ENCODE measurements around the gene SLC7A10. TPM values are rescaled to one million over a fixed set of nuclear protein-coding genes. Genes with fewer than 3 reads are reported as not detected.
"Not testable (repeated sequence)": the region's sequence is repeated elsewhere in the genome, so short reads cannot be mapped to it uniquely, and the experiment has no call there.

The SLC7A10 gene
- total RNA-seq, 1 donor from 2014 or later, result not detected

DNA sequence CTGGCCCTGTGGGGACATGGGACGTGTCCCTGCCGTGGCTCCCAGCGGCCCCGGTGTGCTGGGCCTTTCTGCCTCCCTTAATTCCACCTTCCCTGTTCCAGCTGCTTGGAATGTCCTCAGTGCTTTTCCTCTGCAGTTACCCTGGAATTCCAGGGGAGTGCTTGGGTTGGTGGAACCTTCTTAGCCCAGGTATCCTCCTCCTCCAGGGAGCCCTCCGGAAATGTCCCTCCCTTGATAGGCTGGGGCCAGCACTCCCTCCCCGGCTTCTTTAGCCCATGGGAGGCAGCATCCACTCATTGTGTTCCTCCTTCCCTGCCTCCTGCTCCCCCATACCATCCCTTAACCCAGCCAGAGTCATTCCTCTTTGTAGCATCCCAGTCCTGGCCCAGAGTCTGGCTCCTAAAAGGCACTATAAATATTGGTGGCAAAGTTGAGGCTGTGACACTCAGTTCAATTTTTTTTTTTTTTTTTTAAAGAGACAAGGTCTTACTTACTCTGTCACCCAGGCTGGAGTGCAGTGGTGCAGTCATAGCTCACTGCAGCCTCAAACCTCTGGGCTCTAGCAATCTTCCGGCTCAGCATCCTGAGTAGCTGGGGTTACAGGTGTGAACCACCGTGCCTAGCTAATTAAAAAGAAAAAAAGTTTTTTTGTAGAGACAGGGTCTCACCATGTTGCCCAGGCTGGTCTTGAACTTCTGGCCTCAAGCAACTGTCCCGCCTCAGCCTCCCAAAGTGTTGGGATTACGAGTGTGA lies 13.7 kb upstream of the SLC7A10 start:
- DNase-seq (ENCODE audit: extremely low read depth, low read depth, low spot score), result no peak

GRCh38 chr19:33238481-33239149 lies 13.0 kb upstream of the SLC7A10 start:
- DNase-seq (ENCODE audit: extremely low read depth, low read depth, low spot score), result no peak

DNA sequence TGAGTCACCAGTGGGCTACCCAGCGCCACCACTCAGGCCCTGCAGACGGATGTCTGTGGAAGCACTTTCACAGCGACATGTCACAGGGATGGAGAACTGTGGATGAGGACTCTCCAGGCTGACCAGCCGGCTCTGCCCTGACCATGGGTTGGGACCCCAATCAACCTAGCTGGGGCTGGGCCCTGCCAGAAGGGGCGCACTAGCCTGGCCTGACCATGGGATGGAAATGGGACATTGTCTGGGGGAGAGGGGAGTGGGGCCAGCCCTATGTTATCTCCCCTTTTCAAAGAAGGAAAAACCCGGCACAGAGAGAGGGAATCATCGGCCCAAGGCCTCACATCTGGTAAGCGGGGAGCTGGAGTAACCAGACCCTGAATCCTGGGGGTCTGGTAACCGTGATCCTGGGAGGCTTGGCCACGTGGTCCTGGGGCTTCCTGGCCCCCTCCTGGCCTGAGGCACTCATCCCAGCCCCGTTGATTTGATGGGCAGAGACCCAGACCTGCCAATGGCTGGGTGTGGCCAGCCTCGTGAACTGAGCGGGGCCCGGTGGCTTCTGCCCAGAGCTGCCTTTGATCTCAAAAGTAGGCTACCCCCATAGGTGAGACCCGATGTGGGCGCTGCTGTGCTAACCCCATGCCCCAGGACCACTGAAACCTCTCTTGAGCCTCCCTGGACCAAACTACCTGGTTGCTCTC lies 11.2 kb upstream of the SLC7A10 start:
- DNase-seq (ENCODE audit: extremely low read depth, low read depth, low spot score), result no peak

GRCh38 chr19:33235996-33236350 lies 10.3 kb upstream of the SLC7A10 start:
- DNase-seq (ENCODE audit: extremely low read depth, low read depth, low spot score), result no peak

GRCh38 chr19:33235269-33235995 lies 9.8 kb upstream of the SLC7A10 start:
- peak; percentile 36 for DNase-seq (ENCODE audit: extremely low read depth, low read depth, low spot score)

DNA sequence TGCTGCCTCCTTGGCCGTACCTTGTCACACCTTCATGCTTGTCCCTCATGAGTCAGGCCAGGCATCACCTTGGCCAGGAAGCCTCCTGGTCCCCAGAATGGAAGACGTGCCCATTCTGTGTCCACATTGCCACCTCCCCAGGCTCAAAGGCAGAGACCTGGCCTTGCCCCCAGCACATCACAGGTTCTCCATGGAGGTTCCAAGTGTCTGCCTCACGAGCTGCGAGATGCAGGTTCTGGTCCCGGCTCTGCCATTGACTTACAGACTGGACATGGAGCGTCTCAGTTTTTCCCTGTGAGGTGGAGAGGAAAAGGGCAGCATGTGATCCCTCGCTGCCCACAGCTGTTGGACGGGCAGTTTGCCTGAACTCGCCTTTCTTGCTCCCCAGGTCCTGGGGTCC lies 9.1 kb upstream of the SLC7A10 start:
- no peak for DNase-seq (ENCODE audit: extremely low read depth, low read depth, low spot score)

- DNase-seq (ENCODE audit: extremely low read depth, low read depth, low spot score), result no peak
Measured at GRCh38 chr19:33234092-33234491, 8.4 kb upstream of the SLC7A10 start.

DNA sequence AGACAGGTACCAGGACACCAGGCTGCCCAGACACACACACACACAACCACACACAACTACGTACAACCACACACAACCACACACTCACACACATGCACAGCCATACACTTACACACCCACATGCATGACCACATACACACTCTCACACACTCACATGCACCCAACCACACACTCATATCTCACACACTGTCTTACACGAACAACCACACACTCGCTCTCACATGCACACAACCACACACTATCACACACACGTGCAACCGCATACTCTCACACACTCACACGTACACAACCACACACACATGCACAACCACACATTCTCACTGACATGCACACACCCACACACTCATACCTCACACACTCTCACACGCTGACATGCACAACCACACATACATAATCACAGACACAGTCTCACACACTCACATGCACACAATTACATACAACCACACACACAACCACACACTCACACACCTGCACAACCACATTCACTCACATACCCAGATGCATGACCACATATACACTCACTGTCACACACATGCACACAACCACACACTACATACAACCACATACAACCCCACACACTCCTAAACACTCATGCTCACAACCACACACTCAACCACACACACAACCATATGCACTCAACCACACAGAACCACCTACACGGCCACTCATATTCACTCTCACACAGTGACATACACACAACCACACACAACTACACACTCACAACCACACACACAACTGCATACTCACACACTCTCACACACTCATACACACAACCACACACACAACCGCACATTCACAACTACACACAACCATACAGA lies 7.6 kb upstream of the SLC7A10 start:
- DNase-seq (ENCODE audit: extremely low read depth, low read depth, low spot score), result no peak

DNA sequence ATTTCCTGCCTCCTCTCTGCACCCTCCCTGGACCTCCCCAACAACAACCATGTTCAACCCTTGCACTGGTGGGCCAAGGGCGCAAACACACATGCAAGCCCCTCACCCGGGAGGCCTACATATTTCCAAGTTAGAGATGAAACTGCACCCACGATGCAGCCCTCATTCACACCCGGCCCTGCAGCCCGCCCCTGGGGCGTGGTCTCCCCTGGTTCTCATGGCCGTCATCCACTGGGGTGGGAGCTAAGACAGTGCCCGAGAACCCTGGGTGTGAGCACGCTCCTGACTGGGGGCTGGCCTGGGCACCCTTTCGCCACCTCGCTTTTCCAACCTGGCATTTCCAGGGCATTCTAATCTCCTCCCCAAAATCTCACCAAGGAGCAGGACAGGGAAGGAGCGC lies 7.0 kb upstream of the SLC7A10 start:
- no peak for DNase-seq (ENCODE audit: extremely low read depth, low read depth, low spot score)

DNA sequence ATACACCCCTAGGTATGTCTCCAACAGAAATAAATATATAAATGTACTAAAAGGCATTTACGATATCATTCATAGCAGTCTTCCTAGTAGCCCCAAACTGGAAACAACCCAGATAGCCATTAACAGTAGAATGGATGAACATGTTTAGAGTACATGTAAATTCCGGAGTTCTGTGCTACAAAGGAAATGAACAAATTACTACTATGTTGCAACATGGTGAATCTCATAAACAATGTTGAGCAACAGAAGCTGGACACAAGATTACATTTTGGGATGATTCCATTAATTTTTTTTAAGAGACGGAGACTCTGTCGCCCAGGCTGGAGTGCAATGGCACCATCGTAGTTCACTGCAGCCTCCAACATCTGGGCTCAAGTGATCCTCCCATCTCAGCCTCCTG lies 5.9 kb upstream of the SLC7A10 start:
- no peak for DNase-seq (ENCODE audit: extremely low read depth, low read depth, low spot score)

DNA sequence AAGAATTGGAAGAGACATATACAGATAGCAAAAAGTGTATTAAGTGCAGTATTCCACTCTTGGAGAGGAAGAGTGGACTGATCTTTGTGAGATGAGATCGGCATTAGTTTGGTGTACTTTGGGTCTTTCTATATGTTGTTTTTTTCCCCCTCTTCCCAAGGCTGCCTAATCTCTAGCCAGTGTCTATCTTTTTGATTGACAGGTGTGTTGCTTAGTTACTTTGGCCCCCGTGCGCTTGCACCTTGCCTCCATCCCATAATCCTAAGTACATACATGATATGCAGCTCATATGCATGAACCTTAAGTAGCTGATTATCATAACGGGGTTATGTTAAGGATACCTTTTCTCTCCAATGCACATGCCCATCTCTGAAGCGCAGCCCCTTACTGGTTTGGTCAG lies 4.3 kb upstream of the SLC7A10 start:
- DNase-seq (ENCODE audit: extremely low read depth, low read depth, low spot score), result no peak

GRCh38 chr19:33227870-33228599 lies 2.4 kb upstream of the SLC7A10 start:
- DNase-seq (ENCODE audit: extremely low read depth, low read depth, low spot score), result no peak

DNA sequence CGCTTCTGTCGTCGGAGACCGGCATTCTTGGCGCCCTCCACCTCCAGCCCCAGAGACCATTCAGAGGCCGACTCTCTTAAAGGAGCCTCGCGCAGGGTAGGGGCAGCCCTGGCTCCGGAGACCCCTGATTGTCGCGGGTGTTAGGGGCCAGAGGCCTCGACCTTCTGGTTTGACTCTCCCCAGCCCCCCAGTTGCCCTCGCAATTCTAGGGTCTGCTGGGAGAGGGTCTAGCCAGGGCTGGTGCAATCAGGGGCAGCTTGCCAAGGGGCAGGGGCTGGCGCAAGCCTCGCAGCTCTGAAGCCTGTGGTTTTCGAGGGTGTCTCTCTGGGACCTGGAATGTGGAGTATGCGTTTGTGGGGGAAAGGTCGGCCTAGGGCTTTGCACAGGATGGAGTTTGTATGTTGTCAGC lies 1.6 kb upstream of the SLC7A10 start:
- no peak for DNase-seq (ENCODE audit: extremely low read depth, low read depth, low spot score)

GRCh38 chr19:33226550-33227241 lies 1.0 kb upstream of the SLC7A10 start:
- no peak for DNase-seq (ENCODE audit: extremely low read depth, low read depth, low spot score)

DNA sequence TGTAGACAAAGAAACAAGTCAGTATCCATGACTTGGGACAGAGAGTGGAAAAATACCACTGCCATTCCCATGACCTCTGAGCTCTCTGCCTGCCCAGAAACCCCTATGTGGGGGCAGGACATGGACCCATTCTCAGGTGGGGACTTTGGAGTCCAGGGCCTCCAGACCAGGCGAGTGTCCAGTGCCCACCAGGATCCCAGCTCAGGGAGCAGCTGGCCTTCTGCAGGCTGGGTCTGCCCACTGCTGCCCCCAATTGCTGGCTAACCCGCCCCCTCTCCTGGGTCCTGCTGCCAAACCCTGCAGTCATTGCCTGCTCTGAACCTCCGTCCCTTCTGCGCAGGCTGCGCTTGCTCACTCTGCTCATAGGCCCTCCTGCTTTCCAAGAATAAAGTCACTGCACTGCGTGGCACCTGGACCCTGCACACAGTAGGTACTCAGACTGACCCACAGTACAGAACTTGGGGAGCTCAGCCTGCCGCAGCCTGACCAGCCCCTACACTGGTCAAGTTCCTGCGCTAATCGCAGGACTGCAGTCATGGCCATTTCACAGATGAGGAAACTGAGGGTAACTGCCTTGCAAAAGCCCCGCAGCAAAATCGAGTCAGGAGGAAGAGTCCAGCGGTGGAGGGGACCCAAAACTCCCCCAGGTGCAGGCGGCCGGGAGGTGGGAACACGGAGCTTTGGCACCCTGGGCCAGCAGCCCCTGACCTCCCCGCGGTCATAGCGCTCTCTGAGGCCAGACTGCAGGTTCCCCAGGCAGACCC lies 774 bp downstream of the SLC7A10 start:
- no peak for DNase-seq (ENCODE audit: extremely low read depth, low read depth, low spot score)

- DNase-seq (ENCODE audit: extremely low read depth, low read depth, low spot score), result not testable (repeated sequence)
Measured at GRCh38 chr19:33222255-33222654, 3.4 kb downstream of the SLC7A10 start.

DNA sequence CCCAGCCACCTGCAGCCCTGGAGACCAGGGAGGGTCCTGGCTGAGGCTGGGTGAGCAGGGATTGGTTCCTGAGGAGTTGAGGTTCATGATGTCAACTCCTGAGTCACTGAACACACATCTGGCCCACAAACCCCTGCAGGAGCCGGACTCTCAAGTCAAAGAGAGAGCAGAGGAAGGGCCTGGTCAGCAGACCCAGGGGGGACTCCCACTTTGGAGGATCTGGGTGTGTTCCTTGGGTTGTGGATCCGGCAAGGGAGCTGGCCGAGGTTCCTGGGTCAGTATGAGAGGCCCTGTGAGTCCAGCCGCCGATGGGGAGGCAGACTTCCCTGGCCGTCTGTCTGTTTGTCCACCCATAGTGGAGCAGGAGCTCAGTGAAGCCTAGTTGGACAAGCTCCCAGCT lies 4.0 kb downstream of the SLC7A10 start:
- DNase-seq (ENCODE audit: extremely low read depth, low read depth, low spot score), result no peak

- DNase-seq (ENCODE audit: extremely low read depth, low read depth, low spot score), result no peak
Measured at GRCh38 chr19:33220735-33221134, 4.9 kb downstream of the SLC7A10 start.
